Measurements from ENCODE around the gene SLC17A7. TPM values are rescaled to one million over a fixed set of nuclear protein-coding genes. Genes with fewer than 3 reads are reported as not detected.
A peak's percentile ranks its signal among the peaks of the same experiment; 100 is the strongest.

SLC17A7 gene
- under 1 TPM in 1 of 2 experiments, not detected in 1; 0.23 TPM for total RNA-seq

- Mint-ChIP-seq H3K9me3 (no peaks in the 10 kb centered on the region), H3K27me3 (peaks cover 57% of the 10 kb centered on the region), H3K4me1 (ENCODE audit: low read depth) (peaks cover 28% of the 10 kb centered on the region), H3K36me3 (ENCODE audit: low read depth) (peaks cover 2% of the 10 kb centered on the region), H3K4me3 (peak within 1 kb of the TSS; percentile 74), H3K27ac (no peak within 1 kb of the TSS)
- TF ChIP-seq CTCF (IDR thresholded peaks at IDR 0.05): no peak
- ChIA-PET CTCF (interaction anchor here (1.0 to 2.0 kb wide), 4 partner anchors 34 to 215 kb away, joined by 3 to 13 read pairs (median 3); no protein-coding TSS in a partner anchor), POLR2A (interaction anchor here (1.5 to 2.3 kb wide), 3 partner anchors 11 to 50 kb away, joined by 4 to 11 read pairs (median 6); partner anchors contain the start of genes ALDH16A1 and PIH1D1)
- ATAC-seq: peak; percentile 37
- peak; percentile 70 for DNase-seq
- intact Hi-C loops (cut with micrococcal nuclease): loop anchor here (5.0 to 10.0 kb wide), 2 partner anchors 49 to 177 kb away; no protein-coding TSS in a partner anchor
Measured at GRCh38 chr19:49441210-49441959, at the start of gene SLC17A7. TSS of gene SLC17A7 (minus strand) at chr19:49441527. CDS start at chr19:49441379, 148 bp downstream.

- Mint-ChIP-seq H3K27ac (peak overlapping the region; percentile 99), H3K27me3 (no peaks in the 10 kb centered on the region), H3K4me1 (ENCODE audit: low read depth) (peaks cover 39% of the 10 kb centered on the region), H3K36me3 (ENCODE audit: low read depth) (peaks cover 74% of the 10 kb centered on the region), H3K4me3 (peak overlapping the region; percentile 100), H3K9me3 (no peaks in the 10 kb centered on the region)
- CTCF ChIA-PET: no interaction called here
- intact Hi-C loops (cut with micrococcal nuclease): no loop called here
- DNase-seq: no peak
- ATAC-seq: no peak
- TF ChIP-seq CTCF (IDR thresholded peaks at IDR 0.05): no peak
- POLR2A ChIA-PET: interaction anchor here (0.6 to 4.6 kb wide), 12 partner anchors 12 to 103 kb away, joined by 3 to 76 read pairs (median 8); partner anchors contain the start of genes FLT3LG and NOSIP
Measured at GRCh38 chr19:49490287-49491029, 49.1 kb upstream of the SLC17A7 start.

- ATAC-seq: no peak
- POLR2A ChIA-PET: interaction anchor here (0.6 to 4.6 kb wide), 20 partner anchors 12 to 324 kb away, joined by 3 to 76 read pairs (median 4); partner anchors contain the start of genes CD37, FLT3LG, NOSIP and PIH1D1
- Mint-ChIP-seq H3K4me3 (peak overlapping the region; percentile 100), H3K9me3 (no peaks in the 10 kb centered on the region), H3K4me1 (ENCODE audit: low read depth) (peaks cover 34% of the 10 kb centered on the region), H3K27ac (peak overlapping the region; percentile 99), H3K27me3 (no peaks in the 10 kb centered on the region), H3K36me3 (ENCODE audit: low read depth) (peaks cover 73% of the 10 kb centered on the region)
- no peak for TF ChIP-seq CTCF (IDR thresholded peaks at IDR 0.05)
- peak; percentile 61 for DNase-seq
- intact Hi-C loops (cut with micrococcal nuclease): no loop called here
- CTCF ChIA-PET: interaction anchor here (1.3 to 2.6 kb wide), 3 partner anchors 14 to 81 kb away, joined by 3 to 8 read pairs (median 7); partner anchors contain the start of gene FLT3LG
Measured at GRCh38 chr19:49489601-49490167, 48.4 kb upstream of the SLC17A7 start.

GRCh38 chr19:49488863-49489537, 47.7 kb upstream of the SLC17A7 start:
- intact Hi-C loops (cut with micrococcal nuclease): no loop called here
- Mint-ChIP-seq H3K4me3 (peak overlapping the region; percentile 100), H3K36me3 (ENCODE audit: low read depth) (peaks cover 73% of the 10 kb centered on the region), H3K4me1 (ENCODE audit: low read depth) (peaks cover 34% of the 10 kb centered on the region), H3K27me3 (no peaks in the 10 kb centered on the region), H3K27ac (peak overlapping the region; percentile 99), H3K9me3 (no peaks in the 10 kb centered on the region)
- ChIA-PET CTCF (interaction anchor here (1.3 to 2.6 kb wide), 4 partner anchors 13 to 81 kb away, joined by 3 to 8 read pairs (median 6); partner anchors contain the start of gene FLT3LG), POLR2A (interaction anchor here (0.6 to 4.6 kb wide), 26 partner anchors 8 to 324 kb away, joined by 3 to 76 read pairs (median 5); partner anchors contain the start of genes CD37, FLT3LG, NOSIP and PIH1D1)
- TF ChIP-seq CTCF (IDR thresholded peaks at IDR 0.05): no peak
- DNase-seq (no peak), ATAC-seq (no peak)
